ENCODE results near the gene PHLDA2. TPM values are rescaled to one million over a fixed set of nuclear protein-coding genes. Genes with fewer than 3 reads are reported as not detected.

The PHLDA2 gene
- total and polyA plus RNA-seq, 7 donors, result 0.49 to 7.3 (median 0.87) TPM

DNA sequence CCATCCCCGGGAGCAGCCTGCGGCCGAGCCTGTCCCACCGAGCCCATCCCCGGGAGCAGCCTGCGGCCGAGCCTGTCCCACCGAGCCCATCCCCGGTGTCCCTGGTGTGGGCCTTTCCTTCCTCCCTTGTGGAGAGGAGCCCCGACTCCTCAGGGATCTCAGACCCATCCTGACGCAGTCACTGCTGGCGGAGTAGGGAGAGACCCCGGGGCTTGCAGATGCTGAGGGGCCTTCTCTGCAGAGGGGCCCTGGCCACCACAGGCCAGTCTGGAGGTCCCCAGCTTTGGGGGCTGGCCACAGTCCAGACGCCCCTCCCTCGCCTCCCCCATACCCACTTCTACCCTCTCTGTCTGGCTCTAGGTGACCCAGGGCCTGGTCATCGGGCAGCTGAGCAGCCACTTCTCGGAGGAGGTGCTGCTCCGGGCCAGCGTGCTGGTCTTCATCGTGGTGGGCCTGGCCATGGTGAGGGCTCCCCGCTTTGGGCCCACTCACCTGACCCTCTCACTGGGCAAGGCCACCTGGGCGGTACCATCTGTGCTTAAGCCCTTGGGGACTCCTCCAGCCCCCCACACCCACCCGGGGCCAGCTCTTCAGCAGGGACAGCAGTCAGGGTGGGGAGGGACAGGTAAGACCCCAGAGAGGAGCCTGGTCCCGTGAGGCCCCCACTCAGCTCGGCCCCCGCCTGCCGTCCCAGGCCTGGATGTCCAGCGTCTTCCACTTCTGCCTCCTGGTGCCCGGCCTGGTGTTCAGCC lies 7.3 kb downstream of the PHLDA2 start:
- H3K4me3 ChIP-seq, result no peak overlapping the region
- H3K9me3 ChIP-seq, result no peaks in the 10 kb centered on the region
- no peak overlapping the region for H3K27ac ChIP-seq
- H3K27me3 ChIP-seq (ENCODE audit: insufficient read depth in 3 of 3, low read length in 2 of 3), result peaks cover 0 to 10% (median 0%) of the 10 kb centered on the region in 3 donors
- DNase-seq (no peak), ATAC-seq (no peak)
- TF ChIP-seq, protein P1, sequence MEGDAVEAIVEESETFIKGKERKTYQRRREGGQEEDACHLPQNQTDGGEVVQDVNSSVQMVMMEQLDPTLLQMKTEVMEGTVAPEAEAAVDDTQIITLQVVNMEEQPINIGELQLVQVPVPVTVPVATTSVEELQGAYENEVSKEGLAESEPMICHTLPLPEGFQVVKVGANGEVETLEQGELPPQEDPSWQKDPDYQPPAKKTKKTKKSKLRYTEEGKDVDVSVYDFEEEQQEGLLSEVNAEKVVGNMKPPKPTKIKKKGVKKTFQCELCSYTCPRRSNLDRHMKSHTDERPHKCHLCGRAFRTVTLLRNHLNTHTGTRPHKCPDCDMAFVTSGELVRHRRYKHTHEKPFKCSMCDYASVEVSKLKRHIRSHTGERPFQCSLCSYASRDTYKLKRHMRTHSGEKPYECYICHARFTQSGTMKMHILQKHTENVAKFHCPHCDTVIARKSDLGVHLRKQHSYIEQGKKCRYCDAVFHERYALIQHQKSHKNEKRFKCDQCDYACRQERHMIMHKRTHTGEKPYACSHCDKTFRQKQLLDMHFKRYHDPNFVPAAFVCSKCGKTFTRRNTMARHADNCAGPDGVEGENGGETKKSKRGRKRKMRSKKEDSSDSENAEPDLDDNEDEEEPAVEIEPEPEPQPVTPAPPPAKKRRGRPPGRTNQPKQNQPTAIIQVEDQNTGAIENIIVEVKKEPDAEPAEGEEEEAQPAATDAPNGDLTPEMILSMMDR (IDR thresholded peaks at IDR 0.05), result no peak
- intact Hi-C loops (cut with DNase I), result no loop called here
- no peaks in the 10 kb centered on the region for H3K36me3 ChIP-seq (ENCODE audit: insufficient read depth in 1 of 2, low read depth in 1 of 2)
- H3K4me1 ChIP-seq, result no peaks in the 10 kb centered on the region
- WGBS, 3 donors, result 85 to 90% (median 90%) methylated on average over 20 to 27 of the region's 29 CpGs

DNA sequence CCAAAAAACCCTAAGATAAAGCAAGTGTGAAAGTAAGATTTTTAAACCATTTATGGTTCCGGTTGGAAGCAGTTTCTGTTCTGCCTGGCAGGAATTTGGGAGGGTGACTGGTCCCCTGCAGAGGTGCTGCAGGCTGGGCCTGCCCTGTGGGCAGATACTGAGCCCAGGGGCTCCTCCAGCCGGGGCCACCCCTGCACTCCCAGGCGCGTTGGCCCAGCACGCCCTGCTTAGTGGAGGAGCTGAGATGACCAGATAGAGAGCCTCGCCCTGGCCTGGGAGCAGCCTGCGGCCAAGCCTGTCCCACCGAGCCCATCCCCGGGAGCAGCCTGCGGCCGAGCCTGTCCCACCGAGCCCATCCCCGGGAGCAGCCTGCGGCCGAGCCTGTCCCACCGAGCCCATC lies 8.0 kb downstream of the PHLDA2 start:
- Histone ChIP-seq H3K27ac (no peak overlapping the region), H3K4me3 (no peak overlapping the region), H3K9me3 (no peaks in the 10 kb centered on the region), H3K27me3 (ENCODE audit: insufficient read depth in 3 of 3, low read length in 2 of 3) (peaks cover 0 to 5% (median 0%) of the 10 kb centered on the region in 3 donors), H3K4me1 (no peaks in the 10 kb centered on the region), H3K36me3 (ENCODE audit: insufficient read depth in 1 of 2, low read depth in 1 of 2) (no peaks in the 10 kb centered on the region)
- TF ChIP-seq, protein P1 (IDR thresholded peaks at IDR 0.05), result no peak
- DNase-seq (no peak), ATAC-seq (no peak)
- intact Hi-C loops (cut with DNase I), result no loop called here
- 91 to 92% (median 92%) methylated on average over 3 to 13 of the region's 16 CpGs for WGBS, 3 donors

DNA sequence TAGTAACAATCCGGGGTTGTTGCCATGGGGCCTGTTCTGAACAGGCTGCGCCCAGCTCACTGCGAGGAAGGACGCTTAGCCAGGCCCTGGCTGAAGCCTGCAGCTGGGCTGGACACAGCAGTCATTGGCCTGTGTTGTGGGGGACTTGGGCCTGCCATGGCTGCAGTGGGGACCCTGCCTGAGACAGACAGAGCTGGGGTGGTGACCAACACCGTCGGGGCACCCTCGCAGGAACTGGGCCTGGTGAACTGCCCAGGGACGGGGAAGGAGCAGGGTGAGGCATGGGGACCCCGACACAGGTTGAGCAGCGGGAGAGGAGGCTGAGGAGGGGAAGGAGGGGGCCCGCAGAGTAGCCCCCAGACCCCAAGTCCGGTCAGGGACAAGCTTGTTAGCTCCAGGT lies 8.9 kb downstream of the PHLDA2 start:
- TF ChIP-seq, protein P1 (IDR thresholded peaks at IDR 0.05), result no peak
- intact Hi-C loops (cut with DNase I), result no loop called here
- H3K4me3 ChIP-seq, result no peak overlapping the region
- DNase-seq (no peak), ATAC-seq (no peak)
- 89 to 92% (median 89%) methylated on average over 12 of the region's 12 CpGs for WGBS, 3 donors
- peaks cover 0 to 5% (median 0%) of the 10 kb centered on the region in 3 donors for H3K27me3 ChIP-seq (ENCODE audit: insufficient read depth in 3 of 3, low read length in 2 of 3)
- no peak overlapping the region for H3K27ac ChIP-seq
- H3K36me3 ChIP-seq (ENCODE audit: insufficient read depth in 1 of 2, low read depth in 1 of 2), result no peaks in the 10 kb centered on the region
- H3K4me1 ChIP-seq, result no peaks in the 10 kb centered on the region
- H3K9me3 ChIP-seq, result no peaks in the 10 kb centered on the region

DNA sequence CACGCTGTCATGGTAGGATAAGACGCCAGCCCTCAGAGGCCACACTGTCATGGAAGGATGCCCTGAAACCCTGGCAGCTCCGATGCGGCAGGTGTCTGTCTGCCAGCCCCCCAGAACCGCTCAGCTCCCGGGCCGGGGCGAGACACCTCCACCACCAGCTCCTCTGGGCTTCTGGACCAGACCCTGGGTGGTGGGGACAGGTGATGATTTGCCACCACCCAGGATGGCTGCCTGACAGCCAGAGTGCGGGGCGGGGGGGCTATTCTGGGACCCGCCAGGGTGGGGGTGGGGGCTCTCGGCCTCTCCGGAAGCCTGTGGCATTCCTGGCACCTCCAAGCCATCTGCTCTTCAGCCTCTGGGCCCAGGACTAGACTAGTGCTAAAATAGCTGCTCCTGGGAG lies 9.4 kb downstream of the PHLDA2 start:
- intact Hi-C loops (cut with DNase I), result no loop called here
- no peak overlapping the region for H3K4me3 ChIP-seq
- no peak for DNase-seq
- no peaks in the 10 kb centered on the region for H3K36me3 ChIP-seq (ENCODE audit: insufficient read depth in 1 of 2, low read depth in 1 of 2)
- WGBS, 3 donors, result 60 to 64% (median 61%) methylated on average over 13 of the region's 13 CpGs
- TF ChIP-seq, protein P1 (IDR thresholded peaks at IDR 0.05), result no peak
- H3K27me3 ChIP-seq (ENCODE audit: insufficient read depth in 3 of 3, low read length in 2 of 3), result no peaks in the 10 kb centered on the region
- no peak overlapping the region for H3K27ac ChIP-seq
- no peaks in the 10 kb centered on the region for H3K4me1 ChIP-seq
- H3K9me3 ChIP-seq, result no peaks in the 10 kb centered on the region
- ATAC-seq, result no peak

DNA sequence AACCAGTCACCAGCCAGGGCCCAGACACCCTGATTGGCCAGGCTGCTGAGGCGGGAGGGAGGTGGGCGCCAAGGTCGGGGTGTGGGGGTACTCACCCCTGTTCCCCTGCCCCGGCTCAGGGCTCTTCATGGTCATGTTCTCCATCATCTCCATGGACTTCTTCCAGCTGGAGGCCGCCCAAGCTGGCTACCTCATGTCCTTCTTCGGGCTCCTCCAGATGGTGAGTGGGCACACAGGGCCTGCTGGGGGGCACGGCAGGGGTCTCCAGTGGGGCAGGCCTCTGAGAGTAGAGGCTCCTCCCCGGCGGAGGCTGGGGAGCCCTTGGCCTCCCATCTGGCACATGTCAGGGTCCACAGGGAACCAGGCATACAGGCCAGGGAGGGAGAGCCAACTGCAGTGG lies 10.0 kb downstream of the PHLDA2 start:
- no peak for ATAC-seq
- DNase-seq, result no peak
- no peak overlapping the region for H3K4me3 ChIP-seq
- TF ChIP-seq, protein P1 (IDR thresholded peaks at IDR 0.05), result no peak
- H3K36me3 ChIP-seq (ENCODE audit: insufficient read depth in 1 of 2, low read depth in 1 of 2), result no peaks in the 10 kb centered on the region
- no peaks in the 10 kb centered on the region for H3K27me3 ChIP-seq (ENCODE audit: insufficient read depth in 3 of 3, low read length in 2 of 3)
- H3K9me3 ChIP-seq, result no peaks in the 10 kb centered on the region
- WGBS, 3 donors, result 81 to 86% (median 81%) methylated on average over 8 to 9 of the region's 9 CpGs
- no peak overlapping the region for H3K27ac ChIP-seq
- no peaks in the 10 kb centered on the region for H3K4me1 ChIP-seq
- intact Hi-C loops (cut with DNase I), result no loop called here
